ENCODE results near the gene ARHGEF7.

- TF ChIP-seq CTCF (IDR thresholded peaks at IDR 0.05): no peak
- TF ChIP-seq POLR2A (IDR thresholded peaks at IDR 0.05): no peak
These were observed 6.4 kb downstream of the ARHGEF7 start for GRCh38 chr13:111121506-111121905.
